Stimulated activated CD8-positive, alpha-beta memory T cell treated with anti-CD3 and anti-CD28 coated beads, Interleukin-12 subunit alpha, Interleukin-12 subunit beta, amount 100 ng/mL, for 24 hours (primary cell): ENCODE results near the gene TENT4B.

Experiments
- DNase-seq: peaks from one replicate; pipeline ENCODE4 v3.0.0-alpha.2; 2020; ENCODE audit errors: extremely low read depth

The TENT4B gene

DNA sequence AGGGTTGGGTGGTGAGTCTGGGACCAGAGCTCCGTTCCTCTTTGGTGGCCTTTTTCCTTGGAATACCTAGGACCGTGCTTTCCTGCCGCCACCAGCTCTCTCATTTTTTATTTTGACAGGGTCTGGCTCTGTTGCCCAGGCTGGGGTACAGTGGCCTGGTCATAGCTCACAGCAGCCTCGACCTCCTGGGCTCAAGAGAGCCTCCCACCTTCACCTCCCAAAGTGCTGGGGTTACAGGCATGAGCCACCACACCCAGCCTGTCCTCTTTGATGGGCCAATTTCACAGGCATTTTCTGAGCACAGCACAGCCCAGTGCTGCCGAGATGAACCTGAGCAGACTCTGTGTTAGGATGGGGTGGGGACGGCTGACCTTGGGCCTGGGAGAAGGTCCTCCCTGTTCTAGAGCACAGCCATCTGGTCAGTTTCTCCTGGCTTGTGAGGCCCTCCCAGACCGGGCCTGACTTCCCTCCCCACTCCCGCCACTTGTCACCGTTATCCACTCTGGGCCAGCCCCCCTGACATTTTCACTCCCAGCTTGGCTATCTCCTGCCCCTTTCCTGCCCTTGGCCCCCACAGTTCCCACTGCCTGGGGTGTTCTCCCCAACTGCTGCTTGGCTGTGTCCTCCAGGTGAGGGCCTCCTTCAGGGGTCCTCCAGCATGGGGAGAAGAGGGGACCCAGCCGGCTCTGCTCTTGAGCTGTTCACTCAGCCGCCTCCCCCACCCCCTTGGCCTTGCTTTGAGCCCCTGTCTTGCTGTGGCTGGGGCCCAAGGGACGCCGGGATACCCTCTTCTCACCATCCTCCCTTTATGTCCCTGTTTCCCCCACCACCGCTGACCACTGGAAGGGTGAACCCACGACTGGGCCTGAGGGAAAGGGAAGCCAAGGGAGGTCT, 118.3 kb downstream of the TENT4B start:
- DNase-seq: no peak

- no peak for DNase-seq
These were observed 119.0 kb downstream of the TENT4B start for GRCh38 chr16:50272111-50272571.

GRCh38 chr16:50272687-50273381, 119.7 kb downstream of the TENT4B start:
- DNase-seq: no peak

- DNase-seq: no peak
These were observed 120.2 kb downstream of the TENT4B start for GRCh38 chr16:50273382-50273690.

DNA sequence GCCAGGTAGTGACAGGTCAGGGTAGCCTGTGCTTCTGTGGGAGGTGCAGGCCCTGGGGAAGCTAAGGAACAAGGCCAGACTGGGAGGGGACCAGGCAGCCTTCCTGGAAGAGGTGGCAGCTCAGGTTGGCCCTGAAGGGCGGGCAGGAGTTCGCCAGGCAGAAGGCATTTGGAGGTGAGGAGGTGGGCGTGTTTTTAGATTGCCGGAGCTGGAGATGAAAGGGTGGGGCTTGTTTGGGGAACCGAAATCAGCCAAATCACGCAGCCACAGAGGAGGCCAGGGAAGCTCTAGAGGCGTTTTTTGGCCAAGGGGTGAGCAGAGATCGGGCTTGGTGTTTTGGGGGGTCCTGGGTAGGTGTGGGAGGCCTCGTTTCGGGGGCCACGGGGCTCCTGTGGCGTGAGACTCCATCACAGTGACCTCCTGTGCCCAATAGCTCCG, 120.8 kb downstream of the TENT4B start:
- DNase-seq: no peak

DNA sequence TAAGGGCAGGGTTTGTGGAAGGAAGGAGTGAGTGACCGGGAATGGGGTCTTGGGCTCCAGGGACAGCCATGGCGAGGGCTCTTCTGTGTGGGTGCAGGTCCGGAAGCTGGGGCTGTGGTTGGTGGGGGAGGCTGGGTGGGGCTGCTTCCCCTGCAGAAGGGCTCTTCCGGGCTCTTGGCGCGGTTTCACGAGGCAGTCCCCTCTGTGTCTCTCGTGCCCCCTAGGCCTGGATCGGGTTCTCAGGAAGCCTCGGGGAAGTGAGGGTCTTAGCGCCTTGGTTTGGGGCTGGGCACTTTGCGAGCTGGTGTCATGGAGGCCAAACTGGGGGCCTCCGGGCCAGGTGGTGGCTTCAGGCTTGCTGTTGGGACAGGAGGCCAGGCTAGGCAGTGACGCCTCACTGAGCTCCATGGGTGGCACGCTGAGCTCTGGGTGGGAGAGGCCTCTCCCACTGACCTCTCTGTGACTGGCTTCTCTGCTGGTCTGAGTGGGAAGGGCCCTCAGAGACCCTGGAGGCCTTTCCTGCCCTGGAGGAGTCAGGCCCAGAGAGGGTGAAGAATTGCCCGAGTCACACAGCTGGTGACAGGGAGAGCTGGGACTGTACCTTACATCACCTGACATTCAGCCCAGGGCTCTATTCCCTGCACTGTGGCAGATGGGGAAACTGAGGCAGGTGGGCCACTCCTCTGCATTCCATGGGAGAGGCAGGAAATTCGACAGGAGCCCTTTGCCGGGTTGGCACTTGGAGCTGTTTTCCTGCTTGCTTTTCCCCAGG, 121.4 kb downstream of the TENT4B start:
- DNase-seq: no peak

GRCh38 chr16:50275098-50275415, 122.0 kb downstream of the TENT4B start:
- DNase-seq: no peak

DNA sequence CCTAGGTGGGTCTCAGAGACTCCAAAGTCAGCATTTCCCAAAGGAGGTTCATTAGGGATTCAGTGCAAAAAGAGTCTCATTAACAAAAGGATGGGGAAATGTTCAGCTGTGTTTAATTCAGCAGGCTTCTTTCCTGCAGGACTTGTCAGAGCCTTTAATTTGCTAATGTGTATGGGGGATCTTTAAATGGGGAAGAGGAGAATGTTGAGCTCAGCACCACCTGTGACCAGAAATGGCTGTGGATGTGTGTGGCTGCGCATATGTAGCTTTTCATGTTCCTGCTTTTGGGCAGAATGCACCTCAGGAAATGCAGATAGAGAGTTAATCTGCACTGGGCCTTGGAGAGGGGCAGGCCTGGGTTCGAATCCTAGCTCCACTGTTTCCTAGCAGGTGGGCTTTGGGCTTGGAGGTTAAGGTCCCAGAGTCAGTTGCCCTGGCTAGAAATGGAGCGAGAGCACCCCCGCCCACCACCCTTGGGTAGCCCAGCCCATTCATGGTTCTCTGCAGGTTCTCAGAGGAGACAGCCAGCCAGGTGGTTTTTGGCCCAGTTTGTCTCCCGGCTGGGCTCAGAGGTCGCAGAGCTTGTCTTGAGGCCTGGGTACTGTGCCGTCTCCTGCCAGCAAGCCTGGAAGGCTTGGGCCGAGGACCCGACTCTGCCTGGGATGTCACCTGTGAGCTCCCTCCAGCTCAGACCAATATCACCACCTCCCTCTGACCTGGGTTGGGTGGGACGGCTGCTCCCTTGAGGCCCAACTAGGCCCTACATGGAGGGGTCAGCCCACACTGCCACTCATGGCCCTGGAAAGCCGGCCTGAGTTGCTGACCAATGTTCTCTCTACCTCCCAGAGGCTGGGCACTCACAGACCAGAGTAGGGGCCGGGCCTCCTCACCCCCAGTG, 122.6 kb downstream of the TENT4B start:
- no peak for DNase-seq

DNA sequence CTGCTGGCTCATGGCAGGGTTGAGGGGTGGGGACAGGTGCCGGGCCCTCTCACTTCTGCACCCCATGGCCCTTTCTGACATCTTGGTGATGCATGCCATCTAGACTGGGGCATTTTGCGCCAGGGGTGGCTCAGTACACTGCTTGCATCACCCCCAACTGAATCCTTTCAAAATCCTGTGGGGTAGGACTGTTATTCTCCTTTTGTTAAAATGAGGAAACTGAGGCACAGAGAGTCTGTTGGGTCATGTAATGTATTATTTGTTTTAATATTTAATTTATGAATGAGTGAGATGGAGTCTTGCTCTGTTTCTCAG, 123.2 kb downstream of the TENT4B start:
- no peak for DNase-seq

DNA sequence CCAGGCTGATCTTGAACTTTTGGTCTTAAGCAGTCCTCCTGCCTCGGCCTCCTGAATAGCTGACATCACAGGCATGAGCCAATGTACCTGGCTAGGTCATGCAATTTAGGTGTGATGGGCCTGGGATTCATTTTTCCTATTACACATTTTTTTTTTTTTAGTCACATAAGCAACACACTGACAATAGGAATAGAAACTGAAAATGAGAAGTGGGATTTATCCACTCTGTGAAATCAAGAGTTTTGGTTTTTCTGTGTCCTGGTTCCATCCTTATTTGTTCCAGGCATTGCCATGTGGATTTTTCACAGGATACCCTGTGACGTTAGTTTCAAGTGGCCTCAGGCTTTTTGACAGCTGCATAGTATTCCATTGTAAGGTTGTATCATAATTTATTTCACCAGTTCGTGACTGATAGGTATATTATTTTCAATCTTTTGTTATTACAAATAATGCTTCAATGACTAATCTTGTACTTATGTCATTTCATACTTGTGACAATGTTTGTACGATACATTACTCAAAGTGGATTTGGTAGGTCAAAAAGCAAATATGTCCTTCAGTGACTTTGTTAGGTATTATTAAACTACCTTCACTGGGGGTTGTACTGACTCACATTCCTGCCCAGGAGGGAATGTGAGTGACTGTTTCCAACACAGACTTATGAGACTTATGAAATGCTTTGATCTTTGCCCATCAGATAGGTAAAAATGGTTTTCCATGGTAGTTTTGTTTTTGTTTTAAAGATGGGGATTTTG, 123.9 kb downstream of the TENT4B start:
- DNase-seq: no peak

GRCh38 chr16:50278251-50278650, 125.1 kb downstream of the TENT4B start:
- DNase-seq: no peak

GRCh38 chr16:50279504-50279865, 126.4 kb downstream of the TENT4B start:
- DNase-seq: no peak

GRCh38 chr16:50280932-50281331, 127.8 kb downstream of the TENT4B start:
- no peak for DNase-seq
